Measurements from ENCODE around the gene MSGN1.

GRCh38 chr2:17843457-17843856, 27.2 kb downstream of the MSGN1 start:
- no peak for TF ChIP-seq POLR2A (IDR thresholded peaks at IDR 0.05; ENCODE audit: low read length)
- no peak for TF ChIP-seq GATA1 (IDR thresholded peaks at IDR 0.05; ENCODE audit: low read depth, low read length)

All from erythroblast (primary cell).